HEK293 (cell line): ENCODE results near the gene CDK14.

Experiments used
- CTCF ChIA-PET: fragments of 350-600 bp; formaldehyde crosslinking; extraction: SDS; loops from one replicate; lab custom pipeline; 2021; ENCODE audit warnings: antibody characterized with exemption; lab: Yijun Ruan, JAX
- POLR2A ChIA-PET: fragments of 300-600 bp; formaldehyde crosslinking; extraction: SDS; loops from one replicate; lab custom pipeline; 2020; ENCODE audit warnings: antibody characterized with exemption, inconsistent platforms; lab: Yijun Ruan, JAX
- H3K27ac ChIP-seq: fragments of 200-500 bp; sonication (Bioruptor generic); 2 replicates; pipeline ENCODE4 v1.5.1; 2014; ENCODE audit warnings: low read depth, low read length, control low read depth, inconsistent platforms; ENCODE audit errors: extremely low read depth
- H3K36me3 ChIP-seq, 2 experiments: fragments of 200-500 bp in 1 of 2; sonication (Bioruptor generic) in 1 of 2; 1 replicate in 1 of 2; 2 replicates in 1 of 2; pipeline ENCODE4 v1.5.1; 2014 to 2017; ENCODE audit warnings: inconsistent platforms in 2 of 2, low read length in 2 of 2; ENCODE audit not compliant: control insufficient read depth in 2 of 2, insufficient read depth in 1 of 2
- H3K4me1 ChIP-seq: fragments of 200-500 bp; sonication (Bioruptor generic); 2 replicates; pipeline ENCODE4 v1.5.1; 2014; ENCODE audit warnings: mild to moderate bottlenecking, low read length, inconsistent platforms; ENCODE audit not compliant: control insufficient read depth, insufficient read depth
- H3K4me3 ChIP-seq: 2 replicates; pipeline ENCODE4 v1.5.1; 2011; ENCODE audit warnings: low read depth, mild to moderate bottlenecking, control low read depth, low read length, moderate library complexity
- H3K9me3 ChIP-seq: fragments of 200-500 bp; sonication (Bioruptor generic); 2 replicates; pipeline ENCODE4 v1.5.1; 2014; ENCODE audit warnings: low read depth, low read length, inconsistent platforms; ENCODE audit not compliant: control insufficient read depth, insufficient read depth
- KLF16 ChIP-seq: fragments of 450-650 bp; formaldehyde crosslinking; IDR thresholded peaks from 2 replicates; pipeline ENCODE4 v1.5.1; 2017; ENCODE audit warnings: missing biosample characterization, missing genetic modification characterization
- SALL2 ChIP-seq: fragments of 450-650 bp; formaldehyde crosslinking; IDR thresholded peaks from 2 replicates; pipeline ENCODE4 v1.5.0; 2017; ENCODE audit warnings: missing biosample characterization, mild to moderate bottlenecking, missing genetic modification characterization, borderline replicate concordance
- SCRT1 ChIP-seq: fragments of 450-650 bp; formaldehyde crosslinking; IDR thresholded peaks from 2 replicates; pipeline ENCODE4 v1.5.1; 2016; ENCODE audit warnings: missing biosample characterization, missing genetic modification characterization, borderline replicate concordance
- SCRT2 ChIP-seq: fragments of 450-650 bp; formaldehyde crosslinking; IDR thresholded peaks from 2 replicates; pipeline ENCODE4 v1.5.1; 2016; ENCODE audit warnings: missing biosample characterization, missing genetic modification characterization
- ZBTB49 ChIP-seq: fragments of 450-650 bp; formaldehyde crosslinking; IDR thresholded peaks from 2 replicates; pipeline ENCODE4 v1.5.1; 2016; ENCODE audit warnings: missing biosample characterization, missing genetic modification characterization, low read depth
- ZFHX2 ChIP-seq: fragments of 450-650 bp; formaldehyde crosslinking; conservative IDR thresholded peaks from 2 replicates; pipeline ENCODE4 v1.5.1; 2016; ENCODE audit warnings: missing biosample characterization, missing genetic modification characterization
- ZNF10 ChIP-seq: fragments of 450-650 bp; formaldehyde crosslinking; IDR thresholded peaks from 2 replicates; pipeline ENCODE4 v1.5.1; 2017; ENCODE audit warnings: missing biosample characterization, missing genetic modification characterization
- ZNF112 ChIP-seq: fragments of 450-650 bp; formaldehyde crosslinking; IDR thresholded peaks from 2 replicates; pipeline ENCODE4 v1.5.0; 2017; ENCODE audit warnings: missing biosample characterization, missing genetic modification characterization
- ZNF157 ChIP-seq: fragments of 450-650 bp; formaldehyde crosslinking; IDR thresholded peaks from 2 replicates; pipeline ENCODE4 v1.5.1; 2016; ENCODE audit warnings: missing biosample characterization, missing genetic modification characterization
- ZNF16 ChIP-seq: fragments of 450-650 bp; formaldehyde crosslinking; IDR thresholded peaks from 2 replicates; pipeline ENCODE4 v1.5.1; 2016; ENCODE audit warnings: low read depth, missing biosample characterization, missing genetic modification characterization
- ZNF169 ChIP-seq: fragments of 450-650 bp; formaldehyde crosslinking; IDR thresholded peaks from 2 replicates; pipeline ENCODE4 v1.5.1; 2016; ENCODE audit warnings: missing biosample characterization, missing genetic modification characterization
- ZNF248 ChIP-seq: fragments of 450-650 bp; formaldehyde crosslinking; IDR thresholded peaks from 2 replicates; pipeline ENCODE4 v1.5.1; 2017; ENCODE audit warnings: missing biosample characterization, missing genetic modification characterization
- ZNF280D ChIP-seq: fragments of 450-650 bp; formaldehyde crosslinking; IDR thresholded peaks from 2 replicates; pipeline ENCODE4 v1.5.1; 2016; ENCODE audit warnings: missing biosample characterization, missing genetic modification characterization
- ZNF433 ChIP-seq: fragments of 450-650 bp; formaldehyde crosslinking; IDR thresholded peaks from 2 replicates; pipeline ENCODE4 v1.5.1; 2016; ENCODE audit warnings: missing biosample characterization, missing genetic modification characterization, low read depth
- ZNF585B ChIP-seq: fragments of 450-650 bp; formaldehyde crosslinking; IDR thresholded peaks from 2 replicates; pipeline ENCODE4 v1.5.1; 2016; ENCODE audit warnings: missing biosample characterization, missing genetic modification characterization
- ZNF629 ChIP-seq: fragments of 450-650 bp; formaldehyde crosslinking; IDR thresholded peaks from 2 replicates; pipeline ENCODE4 v1.5.1; 2017; ENCODE audit warnings: missing biosample characterization, missing genetic modification characterization
- ZNF777 ChIP-seq: fragments of 450-650 bp; formaldehyde crosslinking; IDR thresholded peaks from 2 replicates; pipeline ENCODE4 v1.5.1; 2017; ENCODE audit warnings: missing biosample characterization, missing genetic modification characterization, borderline replicate concordance
- ZNF785 ChIP-seq: fragments of 450-650 bp; formaldehyde crosslinking; IDR thresholded peaks from 2 replicates; pipeline ENCODE4 v1.5.1; 2016; ENCODE audit warnings: missing biosample characterization, missing genetic modification characterization
- ZNF837 ChIP-seq: fragments of 450-650 bp; formaldehyde crosslinking; IDR thresholded peaks from 2 replicates; pipeline ENCODE4 v1.5.1; 2016; ENCODE audit warnings: missing biosample characterization, missing genetic modification characterization

Gene CDK14

GRCh38 chr7:90701021-90701420, 104.9 kb downstream of the CDK14 start:
- CTCF ChIA-PET, result interaction anchor here (0.6 to 1.0 kb wide), 3 partner anchors 32 to 1082 kb away, joined by 3 to 4 read pairs (median 3); no protein-coding TSS in a partner anchor
- Histone ChIP-seq H3K9me3 (no peaks in the 10 kb centered on the region), H3K27ac (no peak overlapping the region), H3K4me1 (peaks cover 15% of the 10 kb centered on the region), H3K4me3 (no peak overlapping the region)
- POLR2A ChIA-PET, result no interaction called here
- TF ChIP-seq ZFHX2 (tag by site-specific recombination) (no peak), ZNF785 (tag by site-specific recombination) (no peak), ZNF585B (no peak), ZBTB49 (tag by site-specific recombination) (no peak), SALL2 (tag by site-specific recombination) (no peak), ZNF629 (tag by site-specific recombination) (no peak), SCRT1 (no peak), ZNF280D (tag by site-specific recombination) (no peak)
- TF ChIP-seq, all 188 proteins: peak for 0
- H3K36me3 ChIP-seq, result no peaks in the 10 kb centered on the region

GRCh38 chr7:90701771-90702170, 105.7 kb downstream of the CDK14 start:
- ChIA-PET CTCF (interaction anchor here (1.0 kb wide), 1 partner anchor 333 kb away, joined by 4 read pairs; no protein-coding TSS in a partner anchor), POLR2A (no interaction called here)
- Histone ChIP-seq H3K36me3 (no peaks in the 10 kb centered on the region), H3K4me3 (no peak overlapping the region), H3K27ac (no peak overlapping the region), H3K9me3 (no peaks in the 10 kb centered on the region), H3K4me1 (peaks cover 18% of the 10 kb centered on the region)
- no peak for TF ChIP-seq ZNF169

DNA sequence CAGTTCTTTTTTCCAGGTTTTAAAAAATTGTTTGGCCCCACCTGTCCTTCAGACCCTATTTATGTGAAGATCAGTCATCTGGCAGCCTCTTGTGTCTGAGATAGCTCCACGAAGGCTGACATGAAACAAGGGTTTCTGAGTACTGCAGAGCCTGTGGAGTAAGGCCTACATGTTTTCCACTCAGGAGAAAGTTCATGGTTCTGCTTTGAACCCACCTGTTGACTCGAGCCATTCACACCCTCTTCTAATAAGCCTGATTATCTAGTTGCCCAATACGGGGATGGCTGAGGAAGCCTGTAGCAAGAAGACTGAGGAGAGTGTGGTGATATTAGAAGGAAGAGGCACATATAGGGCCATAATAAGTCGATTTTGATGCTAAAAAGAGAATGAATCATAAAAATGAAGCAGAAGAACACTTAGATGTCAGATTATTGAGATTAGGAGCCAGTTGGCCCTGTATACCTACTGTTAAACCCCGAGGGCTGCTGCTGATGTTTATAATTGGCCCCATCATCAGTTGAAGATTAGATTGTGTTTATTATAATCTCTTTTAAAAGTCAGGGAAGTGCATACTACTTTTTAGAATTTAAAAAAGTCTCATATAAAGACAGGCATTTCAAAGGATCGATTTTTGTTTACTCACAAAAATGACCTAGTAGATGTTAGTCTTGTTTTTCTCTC, 109.4 kb downstream of the CDK14 start:
- Histone ChIP-seq H3K4me1 (peaks cover 24% of the 10 kb centered on the region), H3K36me3 (no peaks in the 10 kb centered on the region), H3K4me3 (no peak overlapping the region), H3K27ac (0 out of 2 replicates have a peak overlapping the region, but pooled peaks have one; percentile 39), H3K9me3 (no peaks in the 10 kb centered on the region)
- ChIA-PET POLR2A (no interaction called here), CTCF (interaction anchor here (1.4 kb wide), 1 partner anchor 21 kb away, joined by 3 read pairs; no protein-coding TSS in a partner anchor)
- peak; percentile 88 for TF ChIP-seq SCRT1
- TF ChIP-seq ZNF837 (tag by site-specific recombination), result no peak
- TF ChIP-seq ZNF16 (tag by site-specific recombination), result no peak
- TF ChIP-seq KLF16 (tag by site-specific recombination), result no peak
- no peak for TF ChIP-seq ZNF112 (tag by site-specific recombination)
- TF ChIP-seq ZNF777 (tag by site-specific recombination), result no peak
- TF ChIP-seq ZNF433, result no peak
- no peak for TF ChIP-seq ZNF157 (tag by site-specific recombination)
- TF ChIP-seq ZNF10 (tag by site-specific recombination), result peak; percentile 91
- TF ChIP-seq ZNF248 (tag by site-specific recombination), result no peak
- TF ChIP-seq SCRT2 (tag by site-specific recombination), result peak; percentile 91
